Transverse colon (tissue), 3 donors: ENCODE data around the gene ZNF595.
"Not testable (repeated sequence)": the region's sequence is repeated elsewhere in the genome, so short reads cannot be mapped to it uniquely, and the experiment has no call there.

ENCODE experiments used
- EP300 ChIP-seq: sonication (generic); formaldehyde crosslinking; IDR thresholded peaks from one replicate; pipeline ENCODE4 v1.6.1; 2017; ENCODE audit warnings: antibody characterized with exemption, low read depth
- POLR2A ChIP-seq: fragments of 450-650 bp; IDR thresholded peaks from one replicate; pipeline ENCODE4 v1.6.1; 2016; ENCODE audit warnings: antibody characterized with exemption, mild to moderate bottlenecking, moderate library complexity
- TF ChIP-seq, protein P1 (sequence below), 5 experiments: fragments of 200-600 bp in 3 of 5; fragments of 450-650 bp in 2 of 5; sonication (generic) in 3 of 5; IDR thresholded peaks; 1 replicate in 2 of 5; 2 replicates in 3 of 5; pipeline ENCODE4 v1.5.1; 2016 to 2017; ENCODE audit warnings: antibody characterized with exemption in 5 of 5, inconsistent platforms in 3 of 5, mild to moderate bottlenecking in 2 of 5, moderate library complexity in 1 of 5

DNA sequence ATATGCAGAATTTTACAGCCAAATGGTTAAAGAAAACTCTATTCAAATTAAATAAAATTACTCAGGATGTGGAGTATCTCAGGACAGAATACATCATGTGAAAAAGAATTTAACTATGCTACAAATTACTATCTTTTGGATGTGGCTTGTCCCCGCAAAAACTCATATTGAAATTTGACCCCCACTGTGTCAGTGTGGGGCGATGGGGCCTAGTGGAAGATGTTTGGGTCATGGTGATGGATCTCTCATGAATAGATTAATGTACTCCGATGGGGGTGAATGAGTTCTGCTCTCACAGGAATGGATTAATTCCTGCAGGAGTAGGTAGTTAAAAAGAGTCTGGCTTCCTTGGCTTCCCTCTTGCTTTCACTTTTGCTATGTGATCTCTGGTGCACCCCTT is 35.0 kb upstream of the ZNF595 start:
- TF ChIP-seq, protein P1, sequence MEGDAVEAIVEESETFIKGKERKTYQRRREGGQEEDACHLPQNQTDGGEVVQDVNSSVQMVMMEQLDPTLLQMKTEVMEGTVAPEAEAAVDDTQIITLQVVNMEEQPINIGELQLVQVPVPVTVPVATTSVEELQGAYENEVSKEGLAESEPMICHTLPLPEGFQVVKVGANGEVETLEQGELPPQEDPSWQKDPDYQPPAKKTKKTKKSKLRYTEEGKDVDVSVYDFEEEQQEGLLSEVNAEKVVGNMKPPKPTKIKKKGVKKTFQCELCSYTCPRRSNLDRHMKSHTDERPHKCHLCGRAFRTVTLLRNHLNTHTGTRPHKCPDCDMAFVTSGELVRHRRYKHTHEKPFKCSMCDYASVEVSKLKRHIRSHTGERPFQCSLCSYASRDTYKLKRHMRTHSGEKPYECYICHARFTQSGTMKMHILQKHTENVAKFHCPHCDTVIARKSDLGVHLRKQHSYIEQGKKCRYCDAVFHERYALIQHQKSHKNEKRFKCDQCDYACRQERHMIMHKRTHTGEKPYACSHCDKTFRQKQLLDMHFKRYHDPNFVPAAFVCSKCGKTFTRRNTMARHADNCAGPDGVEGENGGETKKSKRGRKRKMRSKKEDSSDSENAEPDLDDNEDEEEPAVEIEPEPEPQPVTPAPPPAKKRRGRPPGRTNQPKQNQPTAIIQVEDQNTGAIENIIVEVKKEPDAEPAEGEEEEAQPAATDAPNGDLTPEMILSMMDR (IDR thresholded peaks at IDR 0.05), result not testable (repeated sequence)
- not testable (repeated sequence) for TF ChIP-seq POLR2A, EP300
